NCI-H2171 (cell line): ENCODE data around the gene VEPH1.

Experiments used
- DNase-seq: peaks from one replicate; lab custom pipeline; 2025; lab: John Stamatoyannopoulos, UW

The VEPH1 gene

GRCh38 chr3:157429708-157430107 lies 73.5 kb downstream of the VEPH1 start:
- DNase-seq, result no peak

- peak; percentile 60 for DNase-seq
Measured at GRCh38 chr3:157428853-157429252, 74.4 kb downstream of the VEPH1 start.

- DNase-seq, result no peak
Measured at GRCh38 chr3:157427901-157428300, 75.3 kb downstream of the VEPH1 start.

GRCh38 chr3:157423337-157423736 lies 79.9 kb downstream of the VEPH1 start:
- DNase-seq, result no peak

- DNase-seq, result no peak
Measured at GRCh38 chr3:157420606-157421130, 82.5 kb downstream of the VEPH1 start.

- no peak for DNase-seq
Measured at GRCh38 chr3:157418104-157418503, 85.1 kb downstream of the VEPH1 start.

GRCh38 chr3:157417247-157417646 lies 86.0 kb downstream of the VEPH1 start:
- DNase-seq, result no peak

GRCh38 chr3:157416347-157417087 lies 86.7 kb downstream of the VEPH1 start:
- DNase-seq, result no peak

GRCh38 chr3:157414861-157415260 lies 88.4 kb downstream of the VEPH1 start:
- peak; percentile 87 for DNase-seq

GRCh38 chr3:157412323-157412855 lies 90.8 kb downstream of the VEPH1 start:
- DNase-seq, result no peak

GRCh38 chr3:157410945-157411344 lies 92.3 kb downstream of the VEPH1 start:
- DNase-seq, result no peak

GRCh38 chr3:157409516-157409915 lies 93.7 kb downstream of the VEPH1 start:
- peak; percentile 64 for DNase-seq

GRCh38 chr3:157408499-157409149 lies 94.6 kb downstream of the VEPH1 start:
- no peak for DNase-seq

GRCh38 chr3:157407769-157408168 lies 95.4 kb downstream of the VEPH1 start:
- DNase-seq, result no peak

- no peak for DNase-seq
Measured at GRCh38 chr3:157406394-157406793, 96.8 kb downstream of the VEPH1 start.

- no peak for DNase-seq
Measured at GRCh38 chr3:157405457-157405856, 97.8 kb downstream of the VEPH1 start.

- no peak for DNase-seq
Measured at GRCh38 chr3:157404381-157404780, 98.8 kb downstream of the VEPH1 start.

GRCh38 chr3:157398598-157398997 lies 104.6 kb downstream of the VEPH1 start:
- no peak for DNase-seq

GRCh38 chr3:157394411-157394810 lies 108.8 kb downstream of the VEPH1 start:
- DNase-seq, result no peak

- no peak for DNase-seq
Measured at GRCh38 chr3:157393113-157393512, 110.1 kb downstream of the VEPH1 start.

GRCh38 chr3:157392104-157392503 lies 111.1 kb downstream of the VEPH1 start:
- DNase-seq, result no peak

- DNase-seq, result no peak
Measured at GRCh38 chr3:157390713-157391515, 112.3 kb downstream of the VEPH1 start.
